ENCODE measurements around the gene SRSF10. TPM values are rescaled to one million over a fixed set of nuclear protein-coding genes. Genes with fewer than 3 reads are reported as not detected.
A peak's percentile ranks its signal among the peaks of the same experiment; 100 is the strongest.
"Not testable (repeated sequence)": the region's sequence is repeated elsewhere in the genome, so short reads cannot be mapped to it uniquely, and the experiment has no call there.

The SRSF10 gene
- total and polyA plus RNA-seq, 5 donors = 39.8 to 59.0 (median 50.0) TPM

- intact Hi-C loops (cut with DNase I) = loop anchor here in 2 of 4 donors (5.0 to 10.0 kb wide), 2 partner anchors 67 to 69 kb away; no protein-coding TSS in a partner anchor
- 62% methylated on average over 19 of the region's 19 CpGs for WGBS
- not testable (repeated sequence) for DNase-seq; H3K27me3 ChIP-seq (ENCODE audit: control insufficient read depth, insufficient read depth); H3K4me1 ChIP-seq (ENCODE audit: control insufficient read depth, insufficient read depth, low read length); H3K9me3 ChIP-seq (ENCODE audit: control insufficient read depth, low read length); ATAC-seq
- H3K4me3 ChIP-seq (ENCODE audit: low read length) = peak overlapping the region; percentile 75
- H3K27ac ChIP-seq (ENCODE audit: low read length) = peak overlapping the region; percentile 54
Observed at GRCh38 chr1:23958040-23958809, 21.9 kb downstream of the SRSF10 start.

- Histone ChIP-seq H3K4me3 (ENCODE audit: low read length) (no peak overlapping the region), H3K27ac (ENCODE audit: low read length) (no peak overlapping the region), H3K4me1 (ENCODE audit: control insufficient read depth, insufficient read depth, low read length) (peaks cover 2% of the 10 kb centered on the region), H3K27me3 (ENCODE audit: control insufficient read depth, insufficient read depth) (no peaks in the 10 kb centered on the region), H3K9me3 (ENCODE audit: control insufficient read depth, low read length) (no peaks in the 10 kb centered on the region)
- intact Hi-C loops (cut with DNase I) = loop anchor here in 2 of 4 donors (5.0 to 10.0 kb wide), 2 partner anchors 68 to 70 kb away; no protein-coding TSS in a partner anchor
- no peak for ATAC-seq
- DNase-seq = no peak
- 70% methylated on average over 7 of the region's 7 CpGs for WGBS
Observed at GRCh38 chr1:23957096-23957495, 23.0 kb downstream of the SRSF10 start.

GRCh38 chr1:23953020-23953419 lies 27.1 kb downstream of the SRSF10 start:
- no peaks in the 10 kb centered on the region for H3K27me3 ChIP-seq (ENCODE audit: control insufficient read depth, insufficient read depth)
- peaks cover 2% of the 10 kb centered on the region for H3K4me1 ChIP-seq (ENCODE audit: control insufficient read depth, insufficient read depth, low read length)
- ATAC-seq (no peak), DNase-seq (no peak)
- no peak overlapping the region for H3K4me3 ChIP-seq (ENCODE audit: low read length)
- 83% methylated on average over 3 of the region's 3 CpGs for WGBS
- intact Hi-C loops (cut with DNase I) = loop anchor here in 1 of 4 donors (10.0 kb wide), 1 partner anchor 72 kb away; no protein-coding TSS in a partner anchor
- no peak overlapping the region for H3K27ac ChIP-seq (ENCODE audit: low read length)
- H3K9me3 ChIP-seq (ENCODE audit: control insufficient read depth, low read length) = no peaks in the 10 kb centered on the region

- DNase-seq = no peak
- Histone ChIP-seq H3K27me3 (ENCODE audit: control insufficient read depth, insufficient read depth) (no peaks in the 10 kb centered on the region), H3K4me1 (ENCODE audit: control insufficient read depth, insufficient read depth, low read length) (no peaks in the 10 kb centered on the region), H3K4me3 (ENCODE audit: low read length) (no peak overlapping the region), H3K27ac (ENCODE audit: low read length) (no peak overlapping the region), H3K9me3 (ENCODE audit: control insufficient read depth, low read length) (no peaks in the 10 kb centered on the region)
- intact Hi-C loops (cut with DNase I) = no loop called here
- ATAC-seq = no peak
Observed at GRCh38 chr1:23947366-23947765, 32.8 kb downstream of the SRSF10 start.

DNA sequence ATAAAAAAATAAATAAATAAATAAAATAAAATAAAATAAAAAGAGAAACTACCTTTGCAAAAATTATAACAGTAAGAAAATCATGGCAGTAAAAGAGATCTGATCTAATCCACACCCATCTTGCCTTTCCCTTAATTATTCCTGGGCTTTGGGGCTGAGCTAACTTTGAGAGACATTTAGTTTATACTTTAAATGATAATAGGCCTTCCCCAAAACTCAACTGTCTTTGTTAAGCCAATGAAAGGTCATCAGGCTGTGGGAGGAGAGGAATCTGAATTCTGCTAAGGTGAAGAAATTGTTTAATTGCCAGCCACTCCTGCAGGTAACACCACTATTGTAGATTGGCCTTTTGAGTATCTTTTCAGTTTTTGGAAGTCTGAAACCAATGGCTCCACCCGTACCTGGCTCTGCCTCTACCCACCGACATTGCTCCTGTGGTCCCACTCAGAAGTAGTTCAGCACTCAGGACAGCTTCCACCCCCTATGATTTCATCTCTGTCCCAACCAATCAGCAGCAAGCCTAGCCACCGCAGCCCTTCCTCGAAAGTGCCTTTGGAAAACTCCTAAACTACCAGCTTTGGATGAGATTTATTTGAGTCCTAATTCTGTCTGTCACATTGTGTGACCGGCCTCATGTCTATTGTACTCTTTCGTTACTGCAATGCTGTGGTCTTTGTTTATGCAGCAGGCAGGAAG lies 43.5 kb downstream of the SRSF10 start:
- 48% methylated on average over 6 of the region's 6 CpGs for WGBS
- intact Hi-C loops (cut with DNase I) = no loop called here
- H3K4me1 ChIP-seq (ENCODE audit: control insufficient read depth, insufficient read depth, low read length) = no peaks in the 10 kb centered on the region
- no peak overlapping the region for H3K27ac ChIP-seq (ENCODE audit: low read length)
- no peaks in the 10 kb centered on the region for H3K9me3 ChIP-seq (ENCODE audit: control insufficient read depth, low read length)
- no peak for DNase-seq
- H3K27me3 ChIP-seq (ENCODE audit: control insufficient read depth, insufficient read depth) = no peaks in the 10 kb centered on the region
- no peak overlapping the region for H3K4me3 ChIP-seq (ENCODE audit: low read length)
- ATAC-seq = no peak

GRCh38 chr1:23931491-23931880 lies 48.6 kb downstream of the SRSF10 start:
- intact Hi-C loops (cut with DNase I) = no loop called here
- ATAC-seq (no peak), DNase-seq (no peak)
- Histone ChIP-seq H3K9me3 (ENCODE audit: control insufficient read depth, low read length) (no peaks in the 10 kb centered on the region), H3K4me3 (ENCODE audit: low read length) (no peak overlapping the region), H3K27ac (ENCODE audit: low read length) (no peak overlapping the region), H3K27me3 (ENCODE audit: control insufficient read depth, insufficient read depth) (no peaks in the 10 kb centered on the region), H3K4me1 (ENCODE audit: control insufficient read depth, insufficient read depth, low read length) (no peaks in the 10 kb centered on the region)
- 77% methylated on average over 1 of the region's 1 CpG for WGBS

GRCh38 chr1:23930861-23931490 lies 49.2 kb downstream of the SRSF10 start:
- no peaks in the 10 kb centered on the region for H3K27me3 ChIP-seq (ENCODE audit: control insufficient read depth, insufficient read depth)
- no peak overlapping the region for H3K4me3 ChIP-seq (ENCODE audit: low read length)
- intact Hi-C loops (cut with DNase I) = no loop called here
- no peak overlapping the region for H3K27ac ChIP-seq (ENCODE audit: low read length)
- DNase-seq (no peak), ATAC-seq (no peak)
- no peaks in the 10 kb centered on the region for H3K9me3 ChIP-seq (ENCODE audit: control insufficient read depth, low read length)
- H3K4me1 ChIP-seq (ENCODE audit: control insufficient read depth, insufficient read depth, low read length) = no peaks in the 10 kb centered on the region
- 49% methylated on average over 11 of the region's 11 CpGs for WGBS

GRCh38 chr1:23930270-23930669 lies 49.9 kb downstream of the SRSF10 start:
- ATAC-seq = no peak

DNA sequence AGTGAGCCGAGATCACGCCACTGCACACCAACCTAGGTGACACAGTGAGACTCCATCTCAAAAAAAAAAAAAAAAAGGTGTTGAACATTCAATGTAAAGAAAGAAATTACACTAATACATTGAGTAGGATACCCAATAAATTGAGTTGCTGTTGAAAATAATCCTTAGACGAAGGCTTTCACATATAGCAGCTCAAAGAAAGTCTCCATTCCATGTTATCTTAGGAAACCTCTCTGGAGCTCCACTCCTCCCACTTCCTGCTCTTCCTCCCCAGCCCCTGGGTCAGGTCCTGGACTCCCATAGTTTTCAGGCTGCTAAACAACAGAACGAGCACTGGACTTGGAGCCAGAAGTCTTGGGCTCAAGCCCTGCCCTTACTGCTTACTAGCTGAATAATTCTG lies 51.3 kb downstream of the SRSF10 start:
- Histone ChIP-seq H3K27ac (ENCODE audit: low read length) (no peak overlapping the region), H3K27me3 (ENCODE audit: control insufficient read depth, insufficient read depth) (no peaks in the 10 kb centered on the region), H3K4me3 (ENCODE audit: low read length) (no peak overlapping the region), H3K4me1 (ENCODE audit: control insufficient read depth, insufficient read depth, low read length) (no peaks in the 10 kb centered on the region), H3K9me3 (ENCODE audit: control insufficient read depth, low read length) (no peaks in the 10 kb centered on the region)
- ATAC-seq (no peak), DNase-seq (no peak)
- intact Hi-C loops (cut with DNase I) = no loop called here
- WGBS = 70% methylated on average over 4 of the region's 4 CpGs

More at GRCh38 chr1:23930270-23930669, 49.9 kb downstream of the SRSF10 start:
- Histone ChIP-seq H3K4me1 (ENCODE audit: control insufficient read depth, insufficient read depth, low read length) (no peaks in the 10 kb centered on the region), H3K4me3 (ENCODE audit: low read length) (no peak overlapping the region), H3K27me3 (ENCODE audit: control insufficient read depth, insufficient read depth) (no peaks in the 10 kb centered on the region), H3K27ac (ENCODE audit: low read length) (no peak overlapping the region), H3K9me3 (ENCODE audit: control insufficient read depth, low read length) (no peaks in the 10 kb centered on the region)
- intact Hi-C loops (cut with DNase I) = no loop called here
- WGBS = 84% methylated on average over 5 of the region's 5 CpGs
- DNase-seq = no peak

DNA sequence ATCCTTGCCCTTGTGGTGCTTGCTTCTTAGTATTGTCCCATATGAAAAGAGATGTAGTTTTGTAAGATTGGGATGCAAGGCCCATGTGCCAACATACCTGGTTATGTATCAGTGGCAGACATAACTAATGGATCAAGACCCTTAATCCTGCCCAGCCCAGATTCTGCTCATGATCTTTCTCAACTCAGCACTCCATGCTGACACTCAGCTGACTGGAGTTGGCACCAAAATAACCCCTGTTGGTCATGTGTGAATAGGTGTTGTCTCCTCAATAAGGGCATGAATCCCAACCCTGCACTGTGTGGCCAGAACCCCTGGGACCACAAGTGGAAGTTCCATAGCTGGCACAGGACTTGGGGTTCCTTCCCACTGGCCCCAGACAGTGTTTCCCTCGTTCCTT lies 53.0 kb downstream of the SRSF10 start:
- Histone ChIP-seq H3K9me3 (ENCODE audit: control insufficient read depth, low read length) (no peaks in the 10 kb centered on the region), H3K4me1 (ENCODE audit: control insufficient read depth, insufficient read depth, low read length) (no peaks in the 10 kb centered on the region), H3K27me3 (ENCODE audit: control insufficient read depth, insufficient read depth) (no peaks in the 10 kb centered on the region), H3K27ac (ENCODE audit: low read length) (no peak overlapping the region), H3K4me3 (ENCODE audit: low read length) (no peak overlapping the region)
- 68% methylated on average over 1 of the region's 1 CpG for WGBS
- intact Hi-C loops (cut with DNase I) = no loop called here
- ATAC-seq = no peak
- DNase-seq = no peak

DNA sequence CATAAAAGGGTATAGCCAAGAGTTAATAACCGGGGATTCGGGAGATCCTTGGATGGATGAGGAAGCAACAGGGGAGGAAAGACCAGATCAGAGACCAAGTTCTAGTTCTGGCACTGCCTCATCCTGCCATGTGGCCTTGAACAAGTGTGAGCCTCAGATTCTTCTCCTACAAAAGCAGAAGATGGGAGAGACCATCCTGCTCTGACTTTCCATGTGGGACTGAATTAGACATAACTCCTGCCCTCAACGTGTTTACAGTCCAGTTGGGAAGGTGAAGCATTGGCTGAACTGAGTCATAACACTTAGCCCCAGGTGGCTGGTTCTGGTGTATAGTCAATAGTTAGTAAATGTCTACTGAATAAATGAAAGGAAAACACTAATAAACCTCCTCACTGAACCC lies 54.8 kb downstream of the SRSF10 start:
- H3K4me1 ChIP-seq (ENCODE audit: control insufficient read depth, insufficient read depth, low read length) = no peaks in the 10 kb centered on the region
- no peak overlapping the region for H3K4me3 ChIP-seq (ENCODE audit: low read length)
- 90% methylated on average over 3 of the region's 3 CpGs for WGBS
- intact Hi-C loops (cut with DNase I) = no loop called here
- DNase-seq (no peak), ATAC-seq (no peak)
- H3K27me3 ChIP-seq (ENCODE audit: control insufficient read depth, insufficient read depth) = no peaks in the 10 kb centered on the region
- H3K9me3 ChIP-seq (ENCODE audit: control insufficient read depth, low read length) = no peaks in the 10 kb centered on the region
- H3K27ac ChIP-seq (ENCODE audit: low read length) = no peak overlapping the region

Measured in right cardiac atrium (tissue), 5 donors.